ENCODE data around the gene UBA1.
A peak's percentile ranks its signal among the peaks of the same experiment; 100 is the strongest.

UBA1 gene

GRCh38 chrX:47191331-47191730, 2.3 kb upstream of the UBA1 start:
- no peak for TF ChIP-seq CTCF (conservative IDR thresholded peaks at IDR 0.05)
- H3K27ac ChIP-seq: peak overlapping the region; percentile 38; the same call in 1 of the 2 replicates

GRCh38 chrX:47191806-47192401, 1.7 kb upstream of the UBA1 start:
- H3K27ac ChIP-seq: no peak overlapping the region
- no peak for TF ChIP-seq CTCF (conservative IDR thresholded peaks at IDR 0.05)

- peak overlapping the region; percentile 88 for H3K27ac ChIP-seq
- TF ChIP-seq CTCF (conservative IDR thresholded peaks at IDR 0.05): no peak
Observed at GRCh38 chrX:47194194-47194787, 662 bp downstream of the UBA1 start.

GRCh38 chrX:47196098-47196497, 2.5 kb downstream of the UBA1 start:
- no peak for TF ChIP-seq CTCF (conservative IDR thresholded peaks at IDR 0.05)
- peak overlapping the region; percentile 13; the same call in 1 of the 2 replicates for H3K27ac ChIP-seq

- H3K27ac ChIP-seq: no peak overlapping the region
- TF ChIP-seq CTCF (conservative IDR thresholded peaks at IDR 0.05): no peak
Observed at GRCh38 chrX:47197526-47197925, 3.9 kb downstream of the UBA1 start.

GRCh38 chrX:47198026-47198686, 4.5 kb downstream of the UBA1 start:
- no peak for TF ChIP-seq CTCF (conservative IDR thresholded peaks at IDR 0.05)
- H3K27ac ChIP-seq: no peak overlapping the region

- no peak overlapping the region for H3K27ac ChIP-seq
- no peak for TF ChIP-seq CTCF (conservative IDR thresholded peaks at IDR 0.05)
Observed at GRCh38 chrX:47198687-47199080, 5.1 kb downstream of the UBA1 start.

Data from VCaP (cell line).